MG63 (cell line): ENCODE data around the gene USH1G. TPM values are rescaled to one million over a fixed set of nuclear protein-coding genes. Genes with fewer than 3 reads are reported as not detected.
"Not testable (repeated sequence)": the region's sequence is repeated elsewhere in the genome, so short reads cannot be mapped to it uniquely, and the experiment has no call there.

Source experiments
- DNase-seq: peaks from one replicate; pipeline ENCODE4 v3.0.0-alpha.2; 2020
- H3K27me3 ChIP-seq: fragments of 250-450 bp; sonication (Bioruptor Pico); 2 replicates; pipeline ENCODE4 v1.5.1; 2020; ENCODE audit warnings: mild to moderate bottlenecking, moderate library complexity
- H3K36me3 ChIP-seq: fragments of 250-450 bp; sonication (Bioruptor Pico); 2 replicates; pipeline ENCODE4 v1.5.1; 2020; ENCODE audit warnings: mild to moderate bottlenecking, moderate library complexity
- H3K4me3 ChIP-seq: fragments of 250-450 bp; sonication (Bioruptor Pico); 2 replicates; pipeline ENCODE4 v1.5.1; 2020; ENCODE audit warnings: mild to moderate bottlenecking, moderate library complexity
- H3K9me3 ChIP-seq: fragments of 250-450 bp; sonication (Bioruptor Pico); 2 replicates; pipeline ENCODE4 v1.5.1; 2020; ENCODE audit warnings: mild to moderate bottlenecking, moderate library complexity
- total RNA-seq: library from RNA; depleted of rRNA; stranded (reverse); fragments of >200 nt; shearing (Covaris generic); gene quantifications from 2 replicates; pipeline ENCODE4 v1.2.3, GENCODE V29; 2014; ENCODE audit warnings: low replicate concordance

The USH1G gene
- total RNA-seq, 1 experiment from 2014 or later: not detected

GRCh38 chr17:74875155-74875976 lies 47.7 kb downstream of the USH1G start:
- DNase-seq: peak; percentile 28
- Histone ChIP-seq H3K27me3 (no peaks in the 10 kb centered on the region), H3K4me3 (no peak overlapping the region)

DNA sequence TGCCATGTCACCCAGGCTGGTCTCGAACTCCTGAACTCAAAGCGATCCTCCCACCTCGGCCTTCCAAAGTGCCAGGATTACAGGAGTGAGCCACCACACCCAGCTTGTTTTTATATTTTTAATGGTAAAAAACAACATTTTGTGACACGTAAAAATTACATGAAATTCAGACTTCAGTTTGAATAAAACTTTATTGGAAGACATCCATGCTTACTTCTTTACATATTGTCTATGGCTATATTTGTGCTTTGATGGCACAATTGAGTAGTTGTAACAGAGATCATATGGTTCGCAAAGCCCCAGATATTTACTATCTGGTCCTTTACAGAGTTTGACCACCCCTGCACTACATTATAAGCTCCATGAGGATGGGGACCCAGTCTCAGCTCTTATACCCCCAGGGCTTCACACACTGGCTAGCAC lies 48.4 kb downstream of the USH1G start:
- no peaks in the 10 kb centered on the region for H3K27me3 ChIP-seq
- no peak for DNase-seq
- no peaks in the 10 kb centered on the region for H3K36me3 ChIP-seq
- no peaks in the 10 kb centered on the region for H3K9me3 ChIP-seq
- no peak overlapping the region for H3K4me3 ChIP-seq

More at GRCh38 chr17:74875155-74875976, 47.7 kb downstream of the USH1G start:
- Histone ChIP-seq H3K9me3 (no peaks in the 10 kb centered on the region), H3K36me3 (no peaks in the 10 kb centered on the region)

DNA sequence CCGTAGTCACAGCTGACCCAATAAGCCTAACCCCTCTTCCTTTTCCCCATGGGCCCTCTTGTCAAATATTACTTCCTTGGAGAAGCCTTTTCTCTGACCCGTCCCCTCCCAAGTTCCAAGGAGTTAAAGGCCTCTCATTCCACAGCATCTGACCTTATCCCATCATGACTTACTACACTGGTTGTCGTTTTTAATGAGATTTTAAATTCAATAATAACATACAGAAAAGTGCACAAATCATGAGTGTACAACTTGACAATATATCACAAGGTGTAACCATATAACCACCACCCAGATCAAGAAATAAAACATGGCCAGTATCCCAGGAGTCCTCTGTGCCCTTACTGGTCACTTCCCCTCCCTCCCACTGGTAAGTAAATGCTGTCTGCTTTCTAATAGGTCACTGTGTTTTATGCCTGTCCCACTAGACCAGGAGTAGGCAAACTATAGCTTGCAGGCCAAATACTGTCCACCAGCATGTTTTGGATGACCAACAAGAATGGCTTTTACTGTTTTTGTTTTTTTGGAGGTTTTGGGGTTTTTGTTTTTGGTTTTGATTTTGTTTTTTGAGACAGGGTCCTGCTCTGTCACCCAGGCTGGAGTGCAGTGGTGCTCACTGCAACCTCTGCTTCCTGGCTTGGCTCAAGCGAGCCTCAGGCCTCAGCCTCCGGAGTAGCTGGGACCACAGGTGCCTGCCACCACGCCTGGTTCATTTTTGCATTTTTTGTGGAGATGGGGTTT lies 49.0 kb downstream of the USH1G start:
- DNase-seq: no peak
- H3K27me3 ChIP-seq: no peaks in the 10 kb centered on the region
- peak overlapping the region; percentile 78 for H3K4me3 ChIP-seq
- H3K36me3 ChIP-seq: no peaks in the 10 kb centered on the region
- no peaks in the 10 kb centered on the region for H3K9me3 ChIP-seq

- Histone ChIP-seq H3K27me3 (no peaks in the 10 kb centered on the region), H3K4me3 (peak overlapping the region; percentile 78), H3K9me3 (no peaks in the 10 kb centered on the region), H3K36me3 (no peaks in the 10 kb centered on the region)
- peak; percentile 98 for DNase-seq
Observed at GRCh38 chr17:74873037-74873873, 49.8 kb downstream of the USH1G start.

DNA sequence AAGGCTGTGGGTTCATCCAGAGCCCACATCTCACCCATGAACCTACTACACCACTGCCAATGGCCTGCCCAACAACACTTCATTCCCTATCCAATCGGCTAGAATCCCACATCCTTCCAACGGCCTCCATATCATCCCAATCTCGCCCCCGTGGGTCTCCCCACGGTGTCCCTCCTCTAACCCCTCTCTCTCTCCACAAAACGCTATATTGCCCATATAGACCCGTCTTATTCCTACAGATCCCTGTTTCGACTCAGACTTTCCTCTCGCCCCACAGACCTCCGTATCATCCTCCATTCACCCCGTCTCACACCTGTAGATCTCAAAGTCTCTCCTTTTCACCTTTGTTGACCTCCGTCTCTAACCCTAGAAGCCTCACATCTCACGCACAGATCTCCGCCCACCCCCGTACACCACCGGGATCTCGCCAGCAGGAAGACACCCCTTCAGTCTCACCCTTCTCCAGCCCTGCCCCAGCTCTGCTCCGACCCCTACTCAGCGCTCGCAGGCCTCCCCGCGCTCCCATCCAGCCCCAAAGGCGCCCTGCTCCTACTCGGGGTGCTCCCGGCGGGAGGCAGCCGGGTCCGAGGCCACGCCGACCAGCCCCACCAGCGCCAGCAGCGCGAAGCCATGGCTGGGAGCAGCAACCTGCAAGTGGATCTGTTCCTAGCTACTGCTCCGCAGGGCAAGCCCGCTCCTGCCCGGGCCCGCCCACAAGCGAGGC lies 50.6 kb downstream of the USH1G start, which contains the start of gene FDXR:
Gene FDXR (minus strand): TSS at position 682 of the 724 bp plus-strand sequence. CDS start 50 bp downstream, at position 632.
- Histone ChIP-seq H3K27me3 (no peaks in the 10 kb centered on the region), H3K9me3 (no peaks in the 10 kb centered on the region), H3K4me3 (peak within 1 kb of the TSS; percentile 78), H3K36me3 (no peaks in the 10 kb centered on the region)
- no peak for DNase-seq

GRCh38 chr17:74871356-74872076 lies 51.5 kb downstream of the USH1G start:
- Histone ChIP-seq H3K9me3 (no peaks in the 10 kb centered on the region), H3K36me3 (no peaks in the 10 kb centered on the region), H3K27me3 (no peaks in the 10 kb centered on the region), H3K4me3 (no peak overlapping the region)
- DNase-seq: no peak

DNA sequence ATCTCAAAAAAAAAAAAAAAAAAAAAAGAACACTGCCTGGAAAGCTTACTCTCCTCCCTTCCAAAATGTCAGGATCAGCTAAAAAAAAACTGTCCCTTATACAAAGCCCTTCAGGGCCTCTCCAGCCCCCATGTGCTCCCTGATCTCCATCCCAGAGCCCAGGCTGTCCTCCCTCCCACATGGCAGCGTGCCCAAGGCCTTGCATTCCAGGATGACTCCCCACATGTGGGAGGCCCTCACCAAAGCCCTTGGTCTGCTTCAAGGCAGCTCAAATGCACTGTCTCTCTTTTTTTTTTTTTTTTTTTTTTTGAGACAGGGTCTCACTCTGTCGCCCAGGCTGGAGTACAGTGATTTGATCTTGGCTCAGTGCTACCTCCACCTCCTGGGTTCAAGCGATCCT lies 52.5 kb downstream of the USH1G start:
- no peaks in the 10 kb centered on the region for H3K36me3 ChIP-seq
- H3K27me3 ChIP-seq: no peaks in the 10 kb centered on the region
- no peak overlapping the region for H3K4me3 ChIP-seq
- DNase-seq: peak; percentile 43
- no peaks in the 10 kb centered on the region for H3K9me3 ChIP-seq

GRCh38 chr17:74870028-74870427 lies 53.0 kb downstream of the USH1G start:
- H3K4me3 ChIP-seq, H3K27me3 ChIP-seq, H3K36me3 ChIP-seq, H3K9me3 ChIP-seq, DNase-seq: not testable (repeated sequence)

GRCh38 chr17:74868908-74869255 lies 54.2 kb downstream of the USH1G start:
- no peak for DNase-seq

DNA sequence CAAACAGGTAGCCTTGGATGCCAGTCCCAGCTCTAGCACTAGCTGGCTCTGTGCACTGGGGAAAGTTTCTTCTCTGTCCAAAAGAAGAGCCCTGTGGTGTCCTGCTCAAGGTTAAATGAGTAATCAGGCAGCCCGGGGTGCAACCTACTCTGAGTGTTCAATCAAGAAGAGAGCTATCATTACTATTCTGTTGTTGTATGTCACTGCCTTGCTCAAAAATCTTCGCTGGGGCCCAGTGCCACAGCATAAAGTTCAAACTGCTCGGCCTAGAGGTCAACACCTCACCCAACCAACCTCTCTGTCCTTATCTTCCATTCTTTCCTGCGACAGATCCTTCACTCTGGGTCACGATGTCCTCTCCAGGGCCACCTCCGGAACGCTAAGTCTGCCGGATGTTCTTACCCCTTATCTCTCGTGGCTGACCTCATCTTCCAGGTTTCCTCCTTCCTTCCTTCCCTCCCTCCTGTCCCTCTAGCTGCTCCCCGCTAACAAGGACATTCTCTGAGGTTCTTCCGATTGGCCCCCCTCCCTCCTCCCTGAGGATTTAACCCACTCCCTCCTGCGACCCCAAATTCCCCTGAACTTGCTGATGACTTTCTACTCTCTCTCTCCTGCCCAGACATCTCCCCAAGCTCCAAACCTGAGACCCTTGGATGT lies 54.7 kb downstream of the USH1G start:
- Histone ChIP-seq H3K9me3 (no peaks in the 10 kb centered on the region), H3K4me3 (no peak overlapping the region), H3K36me3 (0 out of 2 replicates have a peak, but pooled peaks cover 3% of the 10 kb centered on the region), H3K27me3 (no peaks in the 10 kb centered on the region)
- no peak for DNase-seq

More at GRCh38 chr17:74868908-74869255, 54.2 kb downstream of the USH1G start:
- Histone ChIP-seq H3K36me3 (0 out of 2 replicates have a peak, but pooled peaks cover under 1% of the 10 kb centered on the region), H3K27me3 (no peaks in the 10 kb centered on the region), H3K4me3 (no peak overlapping the region), H3K9me3 (no peaks in the 10 kb centered on the region)

- no peak for DNase-seq
- Histone ChIP-seq H3K4me3 (no peak overlapping the region), H3K9me3 (no peaks in the 10 kb centered on the region), H3K27me3 (peaks cover 5% of the 10 kb centered on the region), H3K36me3 (0 out of 2 replicates have a peak, but pooled peaks cover 3% of the 10 kb centered on the region)
Observed at GRCh38 chr17:74866198-74866835, 56.7 kb downstream of the USH1G start.
